Stimulated activated CD8-positive, alpha-beta memory T cell treated with anti-CD3 and anti-CD28 coated beads, Interleukin-12 subunit alpha, Interleukin-12 subunit beta, amount 100 ng/mL, for 24 hours (primary cell): ENCODE measurements around the gene LRRC61.

Experiments
- DNase-seq: peaks from one replicate; pipeline ENCODE4 v3.0.0-alpha.2; 2020; ENCODE audit errors: extremely low read depth

The LRRC61 gene

GRCh38 chr7:150356265-150356897 lies 33.2 kb downstream of the LRRC61 start:
- DNase-seq = no peak

- DNase-seq = no peak
These were observed 34.1 kb downstream of the LRRC61 start for GRCh38 chr7:150357270-150357669.

GRCh38 chr7:150357771-150358427 lies 34.7 kb downstream of the LRRC61 start:
- no peak for DNase-seq

- no peak for DNase-seq
These were observed 35.3 kb downstream of the LRRC61 start for GRCh38 chr7:150358433-150358832.

GRCh38 chr7:150358988-150359621 lies 36.0 kb downstream of the LRRC61 start:
- no peak for DNase-seq

GRCh38 chr7:150359622-150360362 lies 36.6 kb downstream of the LRRC61 start:
- no peak for DNase-seq

GRCh38 chr7:150360363-150361058 lies 37.4 kb downstream of the LRRC61 start:
- DNase-seq = no peak

- no peak for DNase-seq
These were observed 38.2 kb downstream of the LRRC61 start for GRCh38 chr7:150361402-150361801.

GRCh38 chr7:150361807-150362621 lies 38.9 kb downstream of the LRRC61 start:
- no peak for DNase-seq

GRCh38 chr7:150363370-150363769 lies 40.2 kb downstream of the LRRC61 start:
- DNase-seq = no peak

GRCh38 chr7:150363872-150364271 lies 40.7 kb downstream of the LRRC61 start:
- DNase-seq = no peak

- no peak for DNase-seq
These were observed 42.0 kb downstream of the LRRC61 start for GRCh38 chr7:150365194-150365593.

GRCh38 chr7:150365673-150366398 lies 42.7 kb downstream of the LRRC61 start:
- no peak for DNase-seq

- no peak for DNase-seq
These were observed 44.5 kb downstream of the LRRC61 start for GRCh38 chr7:150367677-150368095.

GRCh38 chr7:150368096-150368883 lies 45.1 kb downstream of the LRRC61 start, which contains the start of gene REPIN1:
Gene REPIN1 (plus strand): TSS chr7:150368822. CDS start chr7:150369712, 890 bp downstream.
- DNase-seq = peak; percentile 67

GRCh38 chr7:150368884-150369747 lies 46.0 kb downstream of the LRRC61 start:
- DNase-seq = no peak

- no peak for DNase-seq
These were observed 46.8 kb downstream of the LRRC61 start for GRCh38 chr7:150369748-150370501.
